Effector CD8-positive, alpha-beta T cell (primary cell): ENCODE results near the gene RSU1.

Source experiments
- DNase-seq: peaks from one replicate; lab custom pipeline; 2025; lab: John Stamatoyannopoulos, UW

RSU1 gene

GRCh38 chr10:16741540-16741939, 75.7 kb downstream of the RSU1 start:
- no peak for DNase-seq

GRCh38 chr10:16737420-16737819, 79.8 kb downstream of the RSU1 start:
- DNase-seq, result no peak

GRCh38 chr10:16735671-16736070, 81.6 kb downstream of the RSU1 start:
- no peak for DNase-seq

GRCh38 chr10:16732376-16732775, 84.8 kb downstream of the RSU1 start:
- no peak for DNase-seq

GRCh38 chr10:16728266-16728665, 89.0 kb downstream of the RSU1 start:
- no peak for DNase-seq

GRCh38 chr10:16727666-16728065, 89.6 kb downstream of the RSU1 start:
- DNase-seq, result no peak

- DNase-seq, result no peak
Observed at GRCh38 chr10:16724509-16724908, 92.7 kb downstream of the RSU1 start.

- DNase-seq, result no peak
Observed at GRCh38 chr10:16720812-16721211, 96.4 kb downstream of the RSU1 start.

GRCh38 chr10:16717622-16718395, 99.4 kb downstream of the RSU1 start:
- DNase-seq, result no peak

- no peak for DNase-seq
Observed at GRCh38 chr10:16716051-16716450, 101.2 kb downstream of the RSU1 start.

- DNase-seq, result no peak
Observed at GRCh38 chr10:16713290-16713689, 103.9 kb downstream of the RSU1 start.

GRCh38 chr10:16712883-16713282, 104.3 kb downstream of the RSU1 start:
- DNase-seq, result no peak

- DNase-seq, result no peak
Observed at GRCh38 chr10:16700331-16700730, 116.9 kb downstream of the RSU1 start.

GRCh38 chr10:16699435-16700057, 117.7 kb downstream of the RSU1 start:
- DNase-seq, result no peak

GRCh38 chr10:16698461-16698860, 118.8 kb downstream of the RSU1 start:
- no peak for DNase-seq

- no peak for DNase-seq
Observed at GRCh38 chr10:16690417-16690816, 126.8 kb downstream of the RSU1 start.

- DNase-seq, result no peak
Observed at GRCh38 chr10:16689696-16690095, 127.5 kb downstream of the RSU1 start.

GRCh38 chr10:16689227-16689626, 128.0 kb downstream of the RSU1 start:
- DNase-seq, result no peak

- DNase-seq, result no peak
Observed at GRCh38 chr10:16686054-16686902, 130.9 kb downstream of the RSU1 start.

GRCh38 chr10:16685551-16685950, 131.7 kb downstream of the RSU1 start:
- DNase-seq, result no peak

- no peak for DNase-seq
Observed at GRCh38 chr10:16681521-16681920, 135.7 kb downstream of the RSU1 start.

- no peak for DNase-seq
Observed at GRCh38 chr10:16679511-16679910, 137.7 kb downstream of the RSU1 start.

- DNase-seq, result no peak
Observed at GRCh38 chr10:16675334-16675733, 141.9 kb downstream of the RSU1 start.
